Testis (tissue), 3 donors: ENCODE data around the gene GDF11. TPM values are rescaled to one million over a fixed set of nuclear protein-coding genes. Genes with fewer than 3 reads are reported as not detected.

Experiments
- DNase-seq: peaks from one replicate; pipeline ENCODE4 v3.0.0-alpha.2; 2019
- H3K27ac ChIP-seq, 2 donors: fragments of 200-600 bp; sonication (generic); one replicate each; pipeline ENCODE4 v1.5.1; 2019
- H3K27me3 ChIP-seq: fragments of 200-600 bp; sonication (generic); one replicate; pipeline ENCODE4 v1.5.1; 2019
- H3K36me3 ChIP-seq: fragments of 200-600 bp; sonication (generic); one replicate; pipeline ENCODE4 v1.5.1; 2017; ENCODE audit warnings: low read depth; ENCODE audit errors: missing control alignments
- H3K4me1 ChIP-seq: fragments of 200-600 bp; sonication (generic); one replicate; pipeline ENCODE4 v1.5.1; 2019
- H3K4me3 ChIP-seq, 2 donors: fragments of 200-600 bp; sonication (generic); one replicate each; pipeline ENCODE4 v1.5.1; 2017 to 2019
- H3K9me3 ChIP-seq: fragments of 200-600 bp; sonication (generic); one replicate; pipeline ENCODE4 v1.5.1; 2017
- CTCF ChIP-seq, 3 experiments: fragments of 450-650 bp in 2 of 3; fragments of 200-600 bp in 1 of 3; sonication (generic) in 1 of 3; IDR thresholded peaks; one replicate each; pipeline ENCODE4 v1.5.1; 2016 to 2019; ENCODE audit warnings: antibody characterized with exemption in 3 of 3, mild to moderate bottlenecking in 2 of 3, moderate library complexity in 1 of 3
- POLR2A ChIP-seq: fragments of 450-650 bp; IDR thresholded peaks from one replicate; pipeline ENCODE4 v1.6.1; 2017; ENCODE audit warnings: antibody characterized with exemption, mild to moderate bottlenecking, moderate library complexity
- WGBS, 2 donors: methylation state at CpG; one replicate each; pipeline ENCODE4 v1.1.5; 2018; 5-methylcytosine and 5-hydroxymethylcytosine counted together
- intact Hi-C: fragments of 100-400 bp; cut with DNase I; formaldehyde crosslinking; loops from one replicate; pipeline ENCODE4 v1.15.1; 2023; ENCODE audit warnings: low total_unique reads
- polyA plus RNA-seq: library from polyadenylated mRNA; stranded (reverse); fragments of 350-450 nt; fragmentation: Illumina TruSeq; extraction: RNeasy Lipid Tissue Mini Kit (QIAGEN cat#74804); gene quantifications from one replicate; pipeline ENCODE4 v1.2.3, GENCODE V29; 2014; ENCODE audit warnings: low read depth, low replicate concordance; ENCODE audit not compliant: insufficient read depth
- total RNA-seq, 2 donors: library from RNA; depleted of rRNA; stranded (reverse); fragments of >200 nt; gene quantifications; one replicate each; pipeline ENCODE4 v1.2.3, GENCODE V29; 2016

Gene GDF11
- total and polyA plus RNA-seq, 3 donors from 2014 or later: 3.0 to 3.3 (median 3.1) TPM

- no peaks in the 10 kb centered on the region for H3K36me3 ChIP-seq
- intact Hi-C loops: loop anchor here (10.0 kb wide), 1 partner anchor 193 kb away; the partner anchor contains the start of gene DGKA
- no peaks in the 10 kb centered on the region for H3K9me3 ChIP-seq
- H3K4me3 ChIP-seq: no peak overlapping the region
- 11 to 32% methylated on average over 3 of the region's 3 CpGs for WGBS, 2 donors
- H3K27ac ChIP-seq: peak overlapping the region in 1 of 2 donors; percentile 44
- TF ChIP-seq CTCF (IDR thresholded peaks at IDR 0.05) (no peak), POLR2A (no peak)
- DNase-seq: no peak
- no peaks in the 10 kb centered on the region for H3K27me3 ChIP-seq
- peaks cover 36% of the 10 kb centered on the region for H3K4me1 ChIP-seq
Observed at GRCh38 chr12:55741931-55742680, 816 bp upstream of the GDF11 start.

DNA sequence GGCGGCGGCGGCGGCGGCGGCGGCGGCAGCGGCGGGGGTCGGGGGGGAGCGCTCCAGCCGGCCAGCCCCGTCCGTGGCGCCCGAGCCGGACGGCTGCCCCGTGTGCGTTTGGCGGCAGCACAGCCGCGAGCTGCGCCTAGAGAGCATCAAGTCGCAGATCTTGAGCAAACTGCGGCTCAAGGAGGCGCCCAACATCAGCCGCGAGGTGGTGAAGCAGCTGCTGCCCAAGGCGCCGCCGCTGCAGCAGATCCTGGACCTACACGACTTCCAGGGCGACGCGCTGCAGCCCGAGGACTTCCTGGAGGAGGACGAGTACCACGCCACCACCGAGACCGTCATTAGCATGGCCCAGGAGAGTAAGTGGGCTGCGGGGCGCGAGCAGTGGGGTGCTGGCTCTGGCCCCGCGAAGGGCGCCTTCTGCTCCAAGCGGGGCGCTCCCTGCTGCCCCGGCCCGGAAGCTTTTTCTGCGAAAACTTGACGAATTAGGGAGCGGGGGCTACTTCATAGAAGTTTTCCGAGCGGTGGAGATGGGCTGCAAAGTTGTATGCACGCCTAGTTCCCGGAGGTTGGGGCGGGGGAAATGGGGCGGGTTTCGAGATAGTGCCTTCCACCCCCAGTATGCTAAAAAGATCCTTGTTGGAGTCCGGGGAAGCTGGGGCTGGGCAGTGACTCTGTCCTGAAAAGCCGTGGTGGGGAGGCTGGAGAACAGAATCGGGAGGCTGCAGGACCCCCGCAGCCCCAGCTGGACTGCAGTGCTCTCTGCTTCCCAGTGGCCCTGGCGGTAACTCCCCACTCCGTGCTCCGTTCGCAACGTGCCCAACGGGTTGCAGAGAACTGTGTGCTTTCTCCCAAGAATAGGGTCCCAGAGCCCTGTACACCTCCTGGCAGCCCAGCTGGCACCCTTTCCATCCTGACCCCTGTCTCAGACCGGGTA, 751 bp downstream of the GDF11 start:
- no peaks in the 10 kb centered on the region for H3K9me3 ChIP-seq
- peak overlapping the region in 1 of 2 donors; percentile 53 for H3K27ac ChIP-seq
- H3K4me1 ChIP-seq: peaks cover 24% of the 10 kb centered on the region
- no peak for TF ChIP-seq CTCF (IDR thresholded peaks at IDR 0.05)
- TF ChIP-seq POLR2A: no peak
- intact Hi-C loops: loop anchor here (10.0 kb wide), 1 partner anchor 191 kb away; the partner anchor contains the start of gene DGKA
- no peaks in the 10 kb centered on the region for H3K36me3 ChIP-seq
- peak; percentile 69 for DNase-seq
- H3K4me3 ChIP-seq: peak overlapping the region; percentile 53 to 68
- WGBS, 2 donors: 0 to 1% methylated on average over 15 to 36 of the region's 73 CpGs
- no peaks in the 10 kb centered on the region for H3K27me3 ChIP-seq

GRCh38 chr12:55744340-55745030, 1.6 kb downstream of the GDF11 start:
- H3K36me3 ChIP-seq: no peaks in the 10 kb centered on the region
- H3K27me3 ChIP-seq: no peaks in the 10 kb centered on the region
- no peak for DNase-seq
- TF ChIP-seq POLR2A (no peak), CTCF (IDR thresholded peaks at IDR 0.05) (no peak)
- intact Hi-C loops: loop anchor here (10.0 kb wide), 1 partner anchor 190 kb away; the partner anchor contains the start of gene DGKA
- H3K27ac ChIP-seq: peak overlapping the region in 1 of 2 donors; percentile 53
- no peaks in the 10 kb centered on the region for H3K9me3 ChIP-seq
- peaks cover 24% of the 10 kb centered on the region for H3K4me1 ChIP-seq
- WGBS, 2 donors: 16 to 22% methylated on average over 11 of the region's 11 CpGs
- peak overlapping the region; percentile 53 to 68 for H3K4me3 ChIP-seq

DNA sequence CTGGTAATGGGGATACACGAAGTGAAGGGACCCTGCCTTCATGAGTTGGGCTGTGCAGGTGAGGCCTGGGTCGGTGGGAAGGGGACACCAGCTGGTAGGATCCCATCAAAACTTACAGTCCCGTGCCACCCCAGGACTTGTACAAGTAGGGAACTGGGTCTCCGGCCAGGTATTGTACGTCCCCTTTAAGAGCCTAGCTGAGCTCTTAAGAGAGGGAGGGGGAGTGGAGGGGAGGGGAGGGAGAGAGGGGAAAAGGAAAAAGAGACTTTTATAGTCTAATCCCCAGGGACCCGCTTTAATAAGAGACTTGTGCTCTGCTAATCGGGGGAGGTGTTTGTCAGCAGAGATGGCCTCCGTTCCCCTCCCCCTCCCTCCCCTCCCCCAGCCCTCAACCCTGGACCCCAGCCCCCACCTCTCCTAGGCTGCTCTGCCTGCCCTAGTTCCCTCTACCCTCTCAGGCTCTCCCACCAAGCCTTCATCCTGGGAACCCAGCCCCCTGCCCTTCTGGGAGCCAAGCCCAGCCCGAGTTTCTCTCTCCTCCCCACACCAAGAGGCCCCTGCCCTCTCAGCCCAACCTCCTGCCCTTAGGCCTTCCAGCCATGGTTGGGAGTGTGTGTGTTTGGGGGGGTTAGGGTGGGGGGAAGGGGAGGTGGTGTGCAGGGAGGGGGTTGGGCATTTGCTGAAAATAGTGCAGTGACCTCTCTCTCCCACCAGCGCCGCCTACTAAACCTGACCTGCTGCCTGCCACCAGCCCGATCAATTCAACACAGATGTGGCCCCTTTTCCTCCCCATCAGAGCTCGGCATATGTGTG, 2.6 kb downstream of the GDF11 start:
- H3K4me3 ChIP-seq: no peak overlapping the region
- H3K27me3 ChIP-seq: no peaks in the 10 kb centered on the region
- H3K27ac ChIP-seq: peak overlapping the region; percentile 39 to 55
- no peaks in the 10 kb centered on the region for H3K36me3 ChIP-seq
- 16 to 24% methylated on average over 13 of the region's 13 CpGs for WGBS, 2 donors
- intact Hi-C loops: loop anchor here (10.0 kb wide), 1 partner anchor 189 kb away; the partner anchor contains the start of gene DGKA
- TF ChIP-seq CTCF (IDR thresholded peaks at IDR 0.05) (no peak), POLR2A (no peak)
- DNase-seq: no peak
- peaks cover 24% of the 10 kb centered on the region for H3K4me1 ChIP-seq
- H3K9me3 ChIP-seq: no peaks in the 10 kb centered on the region
